HepG2 (cell line): ENCODE data around the gene FAM83G. TPM values are rescaled to one million over a fixed set of nuclear protein-coding genes. Genes with fewer than 3 reads are reported as not detected.

Experiments
- ATF7-NPFF ChIP-seq: sonication (generic); formaldehyde crosslinking; IDR thresholded peaks from 2 replicates; pipeline ENCODE4 v1.8.1; 2023; ENCODE audit warnings: mild to moderate bottlenecking, low read depth, missing genetic modification reagents, moderate library complexity
- EP300 ChIP-seq, 3 experiments: sonication (generic) in 1 of 3; formaldehyde crosslinking in 1 of 3; IDR thresholded peaks; 2 replicates each; pipeline versions ENCODE4 v1.5.1 to v1.6.1; 2011 to 2020; ENCODE audit warnings: low read depth in 2 of 3, low read length in 2 of 3, borderline replicate concordance in 1 of 3, improper control_type of control experiment in 1 of 3, mild to moderate bottlenecking in 1 of 3, missing genetic modification reagents in 1 of 3, moderate library complexity in 1 of 3
- HNF4A ChIP-seq: sonication (generic); formaldehyde crosslinking; IDR thresholded peaks from 2 replicates; pipeline ENCODE4 v1.4.0; 2020; ENCODE audit warnings: missing genetic modification reagents
- KLF16 ChIP-seq, 2 experiments: sonication (generic) in 1 of 2; formaldehyde crosslinking in 1 of 2; IDR thresholded peaks; 2 replicates each; pipeline versions ENCODE4 v1.6.1 to v1.8.0; 2016 to 2023; ENCODE audit warnings: missing genetic modification reagents in 2 of 2, missing compliant biosample characterization in 1 of 2
- MEIS2 ChIP-seq: sonication (generic); formaldehyde crosslinking; IDR thresholded peaks from 2 replicates; pipeline ENCODE4 v1.9.0; 2021; ENCODE audit warnings: mild to moderate bottlenecking, missing genetic modification reagents
- MIXL1 ChIP-seq: IDR thresholded peaks from 2 replicates; pipeline ENCODE4 v1.6.1; 2016
- MXI1 ChIP-seq: IDR thresholded peaks from 3 replicates; pipeline ENCODE4 v1.6.1; 2012; ENCODE audit warnings: low read depth, low read length, inconsistent platforms, borderline replicate concordance
- NCOA5 ChIP-seq: sonication (generic); formaldehyde crosslinking; IDR thresholded peaks from 2 replicates; pipeline ENCODE4 v1.4.0; 2020; ENCODE audit warnings: missing genetic modification reagents
- NONO ChIP-seq, 2 experiments: fragments of 450-650 bp in 1 of 2; sonication (generic) in 1 of 2; formaldehyde crosslinking in 1 of 2; IDR thresholded peaks in 1 of 2; conservative IDR thresholded peaks in 1 of 2; 2 replicates each; pipeline versions ENCODE4 v1.6.1 to v1.8.0; 2017 to 2022; ENCODE audit warnings: mild to moderate bottlenecking in 1 of 2, missing genetic modification reagents in 1 of 2, moderate library complexity in 1 of 2
- PHF21A ChIP-seq: sonication (generic); formaldehyde crosslinking; IDR thresholded peaks from 2 replicates; pipeline ENCODE4 v1.5.0; 2020; ENCODE audit warnings: mild to moderate bottlenecking, missing genetic modification reagents
- SMARCC2 ChIP-seq: fragments of 450-650 bp; IDR thresholded peaks from 2 replicates; pipeline ENCODE4 v1.6.1; 2017; ENCODE audit warnings: antibody characterized with exemption, mild to moderate bottlenecking
- SP5 ChIP-seq: IDR thresholded peaks from 2 replicates; pipeline ENCODE4 v1.6.1; 2016; ENCODE audit warnings: low read depth, borderline replicate concordance
- TGIF2 ChIP-seq: IDR thresholded peaks from 2 replicates; pipeline ENCODE4 v1.6.1; 2016; ENCODE audit warnings: control low read depth, missing compliant biosample characterization
- TSC22D2 ChIP-seq: sonication (generic); formaldehyde crosslinking; IDR thresholded peaks from 2 replicates; pipeline ENCODE4 v1.5.1; 2020; ENCODE audit warnings: missing genetic modification reagents, mild to moderate bottlenecking, borderline replicate concordance
- ZC3H4 ChIP-seq: sonication (generic); formaldehyde crosslinking; IDR thresholded peaks from 2 replicates; pipeline ENCODE4 v1.4.0; 2020; ENCODE audit warnings: missing genetic modification reagents, borderline replicate concordance
- ZNF543 ChIP-seq: sonication (generic); formaldehyde crosslinking; IDR thresholded peaks from 2 replicates; pipeline ENCODE4 v1.4.0; 2020; ENCODE audit warnings: mild to moderate bottlenecking, missing genetic modification reagents
- ZNF563 ChIP-seq: sonication (generic); formaldehyde crosslinking; IDR thresholded peaks from 2 replicates; pipeline ENCODE4 v1.8.0; 2022; ENCODE audit warnings: mild to moderate bottlenecking, moderate library complexity, missing genetic modification reagents
- ZNF567 ChIP-seq: sonication (generic); formaldehyde crosslinking; IDR thresholded peaks from 2 replicates; pipeline ENCODE4 v1.8.1; 2023; ENCODE audit warnings: mild to moderate bottlenecking, missing genetic modification reagents, borderline replicate concordance
- ZNF761 ChIP-seq: sonication (generic); formaldehyde crosslinking; conservative IDR thresholded peaks from 2 replicates; pipeline ENCODE4 v1.4.0; 2020; ENCODE audit warnings: mild to moderate bottlenecking, missing genetic modification reagents
- ZNF816 ChIP-seq: sonication (generic); formaldehyde crosslinking; IDR thresholded peaks from 2 replicates; pipeline ENCODE4 v1.8.0; 2022; ENCODE audit warnings: missing genetic modification reagents, mild to moderate bottlenecking, borderline replicate concordance
- ZNF878 ChIP-seq: sonication (generic); formaldehyde crosslinking; IDR thresholded peaks from 2 replicates; pipeline ENCODE4 v1.8.1; 2023; ENCODE audit warnings: mild to moderate bottlenecking, missing genetic modification reagents, moderate library complexity
- polyA plus RNA-seq, 8 experiments: library from polyadenylated mRNA; depleted of rRNA in 3 of 8; stranded (reverse) in 7 of 8; unstranded in 1 of 8; fragments of >200 nt; fragmentation: Illumina TruSeq in 4 of 8; extraction: Trizol in 4 of 8; gene quantifications; 2 replicates each; pipeline versions ENCODE4 v1.2.1 to v1.2.3, GENCODE V29; 2011 to 2016; ENCODE audit warnings: low read depth in 4 of 8, missing spikeins in 1 of 8, mixed read lengths in 1 of 8; ENCODE audit not compliant: insufficient read depth in 1 of 8
- total RNA-seq, 5 experiments: library from RNA; depleted of rRNA; stranded (reverse); fragments of >200 nt; fragmentation: Illumina TruSeq; extraction: Trizol; gene quantifications; 2 replicates each; pipeline ENCODE4 v1.2.3, GENCODE V29; 2016; ENCODE audit warnings: low read depth in 1 of 5
- TF ChIP-seq, protein P1 (sequence below): sonication (generic); formaldehyde crosslinking; IDR thresholded peaks from 2 replicates; pipeline ENCODE4 v1.4.0; 2020; ENCODE audit warnings: mild to moderate bottlenecking, missing genetic modification reagents
- TF ChIP-seq, protein P2 (sequence below): IDR thresholded peaks from 2 replicates; pipeline ENCODE4 v1.6.1; 2016; ENCODE audit warnings: missing compliant biosample characterization, missing genetic modification reagents, borderline replicate concordance

Gene FAM83G
- total and polyA plus RNA-seq, 2 of the 13 experiments (the other 11 are each of a cell fraction or from before 2014, with no cell fraction given), result 13.7 to 18.6 TPM

DNA sequence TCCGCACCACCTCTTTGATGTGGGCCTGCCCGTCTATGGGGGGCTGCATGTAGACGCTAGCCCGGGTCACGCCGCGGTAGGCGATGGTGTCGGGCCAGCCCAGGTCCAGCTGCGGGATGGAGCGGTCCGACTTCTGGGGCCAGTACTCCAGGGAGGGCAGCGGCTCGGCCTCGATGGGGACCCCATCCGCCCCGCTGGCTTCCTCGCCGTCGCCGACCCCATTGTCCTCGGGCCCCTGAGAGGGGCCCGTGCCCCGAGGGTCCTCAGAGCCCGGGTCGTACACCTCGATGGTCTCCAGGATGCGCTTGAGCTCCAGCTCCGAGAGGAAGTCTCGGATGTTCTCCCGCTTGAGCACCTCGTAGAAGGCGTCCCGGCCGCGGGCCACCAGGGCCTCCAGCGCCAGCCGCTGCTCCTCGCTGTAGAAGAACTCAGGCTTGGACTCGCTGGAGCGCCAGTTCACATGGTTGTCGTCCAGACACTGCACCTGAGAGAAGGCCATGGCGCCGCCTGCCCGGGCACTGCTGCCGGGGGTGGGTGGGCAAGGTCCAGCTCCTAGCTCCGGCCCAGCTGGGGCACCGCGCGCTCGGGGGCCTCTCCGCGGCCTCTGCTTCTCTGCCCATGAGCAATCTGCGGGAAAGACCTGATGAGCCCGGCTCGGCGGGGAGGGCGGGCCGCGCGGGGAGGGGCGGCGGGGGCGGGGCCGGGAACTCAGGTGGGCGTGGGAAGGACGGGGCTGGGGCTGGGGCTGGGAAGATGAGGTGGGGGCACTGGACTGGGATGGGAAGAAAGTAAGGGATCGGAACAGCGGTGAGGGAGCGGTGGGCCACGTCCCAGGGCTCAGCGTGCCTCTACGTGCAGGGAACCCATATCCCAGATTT lies 782 bp downstream of the FAM83G start (continued):
- TF ChIP-seq ZNF816 (no peak), HNF4A (CRISPR knock-in tag) (peak; percentile 62; the same call in 1 of the 2 replicates), EP300 (IDR thresholded peaks at IDR 0.05; ENCODE audit: low read depth in 2 of 2, low read length in 2 of 2) (no peak), EP300 (CRISPR knock-in tag; IDR thresholded peaks at IDR 0.05; ENCODE audit: borderline replicate concordance) (no peak), SP5 (peak; percentile 33; the same call in 1 of the 2 replicates), TSC22D2 (CRISPR knock-in tag) (no peak), NONO (IDR thresholded peaks at IDR 0.05) (no peak), NONO (CRISPR knock-in tag; conservative IDR thresholded peaks at IDR 0.05) (peak; percentile 27; the same call in 1 of the 2 replicates), NCOA5 (no peak), MIXL1 (CRISPR knock-in tag) (no peak), SMARCC2 (no peak), PHF21A (peak; percentile 26; the same call in 1 of the 2 replicates), MXI1 (peak; percentile 67; the same call in 1 of the 3 replicates), ZNF567 (CRISPR knock-in tag) (no peak), TGIF2 (CRISPR knock-in tag) (no peak; the same call in 1 of the 2 replicates), ZC3H4 (CRISPR knock-in tag) (no peak), KLF16 (CRISPR knock-in tag; IDR thresholded peaks at IDR 0.05) (peak in 1 of 2 experiments; percentile 38; a peak in 1 of 4 replicates), ZNF761 (CRISPR knock-in tag) (no peak), ZNF543 (CRISPR knock-in tag) (0 out of 2 replicates have a peak, but pooled peaks have one; percentile 8), ATF7-NPFF (peak; percentile 64; the same call in 1 of the 2 replicates), MEIS2 (CRISPR knock-in tag) (peak; percentile 28; the same call in 1 of the 2 replicates), ZNF563 (CRISPR knock-in tag) (0 out of 2 replicates have a peak, but pooled peaks have one; percentile 12), ZNF878 (no peak)
- TF ChIP-seq, protein P1, sequence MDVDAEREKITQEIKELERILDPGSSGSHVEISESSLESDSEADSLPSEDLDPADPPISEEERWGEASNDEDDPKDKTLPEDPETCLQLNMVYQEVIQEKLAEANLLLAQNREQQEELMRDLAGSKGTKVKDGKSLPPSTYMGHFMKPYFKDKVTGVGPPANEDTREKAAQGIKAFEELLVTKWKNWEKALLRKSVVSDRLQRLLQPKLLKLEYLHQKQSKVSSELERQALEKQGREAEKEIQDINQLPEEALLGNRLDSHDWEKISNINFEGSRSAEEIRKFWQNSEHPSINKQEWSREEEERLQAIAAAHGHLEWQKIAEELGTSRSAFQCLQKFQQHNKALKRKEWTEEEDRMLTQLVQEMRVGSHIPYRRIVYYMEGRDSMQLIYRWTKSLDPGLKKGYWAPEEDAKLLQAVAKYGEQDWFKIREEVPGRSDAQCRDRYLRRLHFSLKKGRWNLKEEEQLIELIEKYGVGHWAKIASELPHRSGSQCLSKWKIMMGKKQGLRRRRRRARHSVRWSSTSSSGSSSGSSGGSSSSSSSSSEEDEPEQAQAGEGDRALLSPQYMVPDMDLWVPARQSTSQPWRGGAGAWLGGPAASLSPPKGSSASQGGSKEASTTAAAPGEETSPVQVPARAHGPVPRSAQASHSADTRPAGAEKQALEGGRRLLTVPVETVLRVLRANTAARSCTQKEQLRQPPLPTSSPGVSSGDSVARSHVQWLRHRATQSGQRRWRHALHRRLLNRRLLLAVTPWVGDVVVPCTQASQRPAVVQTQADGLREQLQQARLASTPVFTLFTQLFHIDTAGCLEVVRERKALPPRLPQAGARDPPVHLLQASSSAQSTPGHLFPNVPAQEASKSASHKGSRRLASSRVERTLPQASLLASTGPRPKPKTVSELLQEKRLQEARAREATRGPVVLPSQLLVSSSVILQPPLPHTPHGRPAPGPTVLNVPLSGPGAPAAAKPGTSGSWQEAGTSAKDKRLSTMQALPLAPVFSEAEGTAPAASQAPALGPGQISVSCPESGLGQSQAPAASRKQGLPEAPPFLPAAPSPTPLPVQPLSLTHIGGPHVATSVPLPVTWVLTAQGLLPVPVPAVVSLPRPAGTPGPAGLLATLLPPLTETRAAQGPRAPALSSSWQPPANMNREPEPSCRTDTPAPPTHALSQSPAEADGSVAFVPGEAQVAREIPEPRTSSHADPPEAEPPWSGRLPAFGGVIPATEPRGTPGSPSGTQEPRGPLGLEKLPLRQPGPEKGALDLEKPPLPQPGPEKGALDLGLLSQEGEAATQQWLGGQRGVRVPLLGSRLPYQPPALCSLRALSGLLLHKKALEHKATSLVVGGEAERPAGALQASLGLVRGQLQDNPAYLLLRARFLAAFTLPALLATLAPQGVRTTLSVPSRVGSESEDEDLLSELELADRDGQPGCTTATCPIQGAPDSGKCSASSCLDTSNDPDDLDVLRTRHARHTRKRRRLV (CRISPR knock-in tag), result no peak; the same call in 1 of the 2 replicates
- TF ChIP-seq, protein P2, sequence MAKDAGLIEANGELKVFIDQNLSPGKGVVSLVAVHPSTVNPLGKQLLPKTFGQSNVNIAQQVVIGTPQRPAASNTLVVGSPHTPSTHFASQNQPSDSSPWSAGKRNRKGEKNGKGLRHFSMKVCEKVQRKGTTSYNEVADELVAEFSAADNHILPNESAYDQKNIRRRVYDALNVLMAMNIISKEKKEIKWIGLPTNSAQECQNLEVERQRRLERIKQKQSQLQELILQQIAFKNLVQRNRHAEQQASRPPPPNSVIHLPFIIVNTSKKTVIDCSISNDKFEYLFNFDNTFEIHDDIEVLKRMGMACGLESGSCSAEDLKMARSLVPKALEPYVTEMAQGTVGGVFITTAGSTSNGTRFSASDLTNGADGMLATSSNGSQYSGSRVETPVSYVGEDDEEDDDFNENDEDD (CRISPR knock-in tag), result peak; percentile 29; the same call in 1 of the 2 replicates
